ENCODE measurements around the gene COMMD9.
A peak's percentile ranks its signal among the peaks of the same experiment; 100 is the strongest.

The COMMD9 gene

GRCh38 chr11:36306888-36307287 lies 17.7 kb upstream of the COMMD9 start:
- H3K36me3 ChIP-seq = no peaks in the 10 kb centered on the region
- no peaks in the 10 kb centered on the region for H3K9me3 ChIP-seq (ENCODE audit: severe bottlenecking)
- no peak overlapping the region for H3K4me3 ChIP-seq (ENCODE audit: low read depth, low read length)
- TF ChIP-seq, protein P1, sequence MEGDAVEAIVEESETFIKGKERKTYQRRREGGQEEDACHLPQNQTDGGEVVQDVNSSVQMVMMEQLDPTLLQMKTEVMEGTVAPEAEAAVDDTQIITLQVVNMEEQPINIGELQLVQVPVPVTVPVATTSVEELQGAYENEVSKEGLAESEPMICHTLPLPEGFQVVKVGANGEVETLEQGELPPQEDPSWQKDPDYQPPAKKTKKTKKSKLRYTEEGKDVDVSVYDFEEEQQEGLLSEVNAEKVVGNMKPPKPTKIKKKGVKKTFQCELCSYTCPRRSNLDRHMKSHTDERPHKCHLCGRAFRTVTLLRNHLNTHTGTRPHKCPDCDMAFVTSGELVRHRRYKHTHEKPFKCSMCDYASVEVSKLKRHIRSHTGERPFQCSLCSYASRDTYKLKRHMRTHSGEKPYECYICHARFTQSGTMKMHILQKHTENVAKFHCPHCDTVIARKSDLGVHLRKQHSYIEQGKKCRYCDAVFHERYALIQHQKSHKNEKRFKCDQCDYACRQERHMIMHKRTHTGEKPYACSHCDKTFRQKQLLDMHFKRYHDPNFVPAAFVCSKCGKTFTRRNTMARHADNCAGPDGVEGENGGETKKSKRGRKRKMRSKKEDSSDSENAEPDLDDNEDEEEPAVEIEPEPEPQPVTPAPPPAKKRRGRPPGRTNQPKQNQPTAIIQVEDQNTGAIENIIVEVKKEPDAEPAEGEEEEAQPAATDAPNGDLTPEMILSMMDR (IDR thresholded peaks at IDR 0.05; ENCODE audit: low read depth, low read length) = peak; percentile 40; the same call in 1 of the 2 replicates
- H3K27ac ChIP-seq = no peak overlapping the region
- DNase-seq = peak; percentile 18
- no peaks in the 10 kb centered on the region for H3K27me3 ChIP-seq (ENCODE audit: insufficient read depth, low read depth, severe bottlenecking)

GRCh38 chr11:36305047-36305446 lies 15.8 kb upstream of the COMMD9 start:
- Histone ChIP-seq H3K9me3 (ENCODE audit: severe bottlenecking) (no peaks in the 10 kb centered on the region), H3K27ac (no peak overlapping the region), H3K36me3 (no peaks in the 10 kb centered on the region), H3K4me3 (ENCODE audit: low read depth, low read length) (no peak overlapping the region), H3K27me3 (ENCODE audit: insufficient read depth, low read depth, severe bottlenecking) (no peaks in the 10 kb centered on the region)
- TF ChIP-seq, protein P1 (IDR thresholded peaks at IDR 0.05; ENCODE audit: low read depth, low read length) = no peak
- no peak for DNase-seq

DNA sequence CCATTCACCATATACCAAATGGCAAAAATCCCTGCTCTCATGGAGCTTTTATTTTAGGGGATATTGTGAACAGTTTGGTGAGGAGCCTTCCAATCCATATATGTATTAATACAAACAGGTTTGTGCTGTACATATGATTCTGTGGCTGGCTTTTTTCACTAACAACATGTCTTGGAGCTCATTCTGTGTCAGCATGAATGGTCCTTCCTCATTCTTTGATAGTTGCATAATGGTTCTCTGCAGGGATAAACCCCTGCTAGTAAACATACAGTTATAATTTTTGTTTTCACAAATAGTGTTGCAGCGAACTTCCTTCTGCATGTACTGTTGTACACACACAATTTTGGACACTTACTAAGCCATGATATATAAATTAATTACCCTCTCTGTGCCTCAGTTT lies 15.1 kb upstream of the COMMD9 start:
- H3K27me3 ChIP-seq (ENCODE audit: insufficient read depth, low read depth, severe bottlenecking) = no peaks in the 10 kb centered on the region
- no peak overlapping the region for H3K27ac ChIP-seq
- H3K4me3 ChIP-seq (ENCODE audit: low read depth, low read length) = no peak overlapping the region
- TF ChIP-seq, protein P1 (IDR thresholded peaks at IDR 0.05; ENCODE audit: low read depth, low read length) = no peak
- H3K9me3 ChIP-seq (ENCODE audit: severe bottlenecking) = no peaks in the 10 kb centered on the region
- no peak for DNase-seq
- no peaks in the 10 kb centered on the region for H3K36me3 ChIP-seq

GRCh38 chr11:36300650-36301049 lies 11.4 kb upstream of the COMMD9 start:
- Histone ChIP-seq H3K36me3 (no peaks in the 10 kb centered on the region), H3K27me3 (ENCODE audit: insufficient read depth, low read depth, severe bottlenecking) (no peaks in the 10 kb centered on the region), H3K27ac (no peak overlapping the region), H3K9me3 (ENCODE audit: severe bottlenecking) (no peaks in the 10 kb centered on the region), H3K4me3 (ENCODE audit: low read depth, low read length) (no peak overlapping the region)
- no peak for DNase-seq
- TF ChIP-seq, protein P1 (IDR thresholded peaks at IDR 0.05; ENCODE audit: low read depth, low read length) = no peak

- TF ChIP-seq, protein P1 (IDR thresholded peaks at IDR 0.05; ENCODE audit: low read depth, low read length) = no peak
- no peaks in the 10 kb centered on the region for H3K36me3 ChIP-seq
- H3K27me3 ChIP-seq (ENCODE audit: insufficient read depth, low read depth, severe bottlenecking) = no peaks in the 10 kb centered on the region
- H3K4me3 ChIP-seq (ENCODE audit: low read depth, low read length) = no peak overlapping the region
- DNase-seq = no peak
- no peaks in the 10 kb centered on the region for H3K9me3 ChIP-seq (ENCODE audit: severe bottlenecking)
- no peak overlapping the region for H3K27ac ChIP-seq
Measured at GRCh38 chr11:36296884-36297543, 7.8 kb upstream of the COMMD9 start.

- H3K9me3 ChIP-seq (ENCODE audit: severe bottlenecking) = no peaks in the 10 kb centered on the region
- TF ChIP-seq, protein P1 (IDR thresholded peaks at IDR 0.05; ENCODE audit: low read depth, low read length) = no peak
- no peaks in the 10 kb centered on the region for H3K36me3 ChIP-seq
- H3K27ac ChIP-seq = no peak within 1 kb of the TSS
- no peak for DNase-seq
- no peak within 1 kb of the TSS for H3K4me3 ChIP-seq (ENCODE audit: low read depth, low read length)
- H3K27me3 ChIP-seq (ENCODE audit: insufficient read depth, low read depth, severe bottlenecking) = no peaks in the 10 kb centered on the region
Measured at GRCh38 chr11:36295926-36296325, 6.7 kb upstream of the COMMD9 start, which contains the start of gene PRR5L. PRR5L (plus strand) TSS chr11:36296288; CDS start chr11:36401122, 104,834 bp downstream.

Data from WERI-Rb-1 (cell line).